Measurements from ENCODE around the gene ATXN2. TPM values are rescaled to one million over a fixed set of nuclear protein-coding genes. Genes with fewer than 3 reads are reported as not detected.

ATXN2 gene
- total and polyA plus RNA-seq, 9 of the 15 experiments (the other 6 are each of a cell fraction or from before 2014, with no cell fraction given), result 16.8 to 67.8 (median 29.3) TPM

DNA sequence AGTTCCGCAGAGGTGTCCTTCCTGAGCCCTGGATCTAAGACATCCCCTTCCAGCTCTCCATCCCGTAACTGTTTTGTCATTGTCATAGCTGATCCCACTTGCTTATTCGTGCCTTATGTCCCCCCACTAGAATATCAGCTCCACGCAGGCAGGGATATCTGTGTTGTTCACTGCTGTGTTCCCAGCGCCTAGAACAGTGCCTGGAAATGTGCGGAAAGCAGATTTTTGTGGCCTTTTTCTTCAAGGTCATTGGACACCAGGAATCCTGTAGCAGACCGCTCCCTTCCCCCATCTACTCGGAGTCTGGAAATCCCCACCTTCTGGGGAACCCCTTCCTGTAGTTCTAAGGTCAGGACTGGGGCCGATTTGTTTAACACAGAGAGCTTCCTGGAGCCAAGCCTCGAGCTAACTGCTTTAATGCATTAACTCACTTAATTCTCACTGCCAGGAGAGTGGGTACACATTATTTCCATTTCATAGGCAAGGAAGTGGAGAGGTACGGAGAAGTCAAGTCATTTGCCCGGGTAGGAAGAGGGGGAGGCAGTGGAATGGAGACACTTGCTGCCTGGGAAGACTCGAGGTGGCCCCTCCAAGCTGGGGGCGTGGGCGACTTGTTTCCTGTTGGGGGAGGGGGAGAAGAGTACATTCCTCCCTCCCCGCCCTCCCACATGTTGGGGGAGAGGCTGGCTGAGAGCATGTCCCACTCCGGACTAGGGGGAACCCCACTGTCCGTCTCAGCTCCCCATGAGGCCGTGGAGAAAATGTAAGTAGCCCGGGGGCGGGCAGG lies 194.6 kb downstream of the ATXN2 start (continued):
- TF ChIP-seq, protein P1, sequence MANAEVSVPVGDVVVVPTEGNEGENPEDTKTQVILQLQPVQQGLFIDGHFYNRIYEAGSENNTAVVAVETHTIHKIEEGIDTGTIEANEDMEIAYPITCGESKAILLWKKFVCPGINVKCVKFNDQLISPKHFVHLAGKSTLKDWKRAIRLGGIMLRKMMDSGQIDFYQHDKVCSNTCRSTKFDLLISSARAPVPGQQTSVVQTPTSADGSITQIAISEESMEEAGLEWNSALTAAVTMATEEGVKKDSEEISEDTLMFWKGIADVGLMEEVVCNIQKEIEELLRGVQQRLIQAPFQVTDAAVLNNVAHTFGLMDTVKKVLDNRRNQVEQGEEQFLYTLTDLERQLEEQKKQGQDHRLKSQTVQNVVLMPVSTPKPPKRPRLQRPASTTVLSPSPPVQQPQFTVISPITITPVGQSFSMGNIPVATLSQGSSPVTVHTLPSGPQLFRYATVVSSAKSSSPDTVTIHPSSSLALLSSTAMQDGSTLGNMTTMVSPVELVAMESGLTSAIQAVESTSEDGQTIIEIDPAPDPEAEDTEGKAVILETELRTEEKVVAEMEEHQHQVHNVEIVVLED (CRISPR knock-in tag; IDR thresholded peaks at IDR 0.05), result no peak
- TF ChIP-seq, protein P2, sequence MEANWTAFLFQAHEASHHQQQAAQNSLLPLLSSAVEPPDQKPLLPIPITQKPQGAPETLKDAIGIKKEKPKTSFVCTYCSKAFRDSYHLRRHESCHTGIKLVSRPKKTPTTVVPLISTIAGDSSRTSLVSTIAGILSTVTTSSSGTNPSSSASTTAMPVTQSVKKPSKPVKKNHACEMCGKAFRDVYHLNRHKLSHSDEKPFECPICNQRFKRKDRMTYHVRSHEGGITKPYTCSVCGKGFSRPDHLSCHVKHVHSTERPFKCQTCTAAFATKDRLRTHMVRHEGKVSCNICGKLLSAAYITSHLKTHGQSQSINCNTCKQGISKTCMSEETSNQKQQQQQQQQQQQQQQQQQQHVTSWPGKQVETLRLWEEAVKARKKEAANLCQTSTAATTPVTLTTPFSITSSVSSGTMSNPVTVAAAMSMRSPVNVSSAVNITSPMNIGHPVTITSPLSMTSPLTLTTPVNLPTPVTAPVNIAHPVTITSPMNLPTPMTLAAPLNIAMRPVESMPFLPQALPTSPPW (CRISPR knock-in tag; IDR thresholded peaks at IDR 0.05), result peak; percentile 86
- TF ChIP-seq ZKSCAN1 (IDR thresholded peaks at IDR 0.05; ENCODE audit: low read depth, low read length), result no peak
- no peak for TF ChIP-seq PPARD (CRISPR knock-in tag; IDR thresholded peaks at IDR 0.05)
- TF ChIP-seq RBM39 (optimal IDR thresholded peaks at IDR 0.05; ENCODE audit: low read depth, low read length), result peak; percentile 27
- TF ChIP-seq, protein P3, sequence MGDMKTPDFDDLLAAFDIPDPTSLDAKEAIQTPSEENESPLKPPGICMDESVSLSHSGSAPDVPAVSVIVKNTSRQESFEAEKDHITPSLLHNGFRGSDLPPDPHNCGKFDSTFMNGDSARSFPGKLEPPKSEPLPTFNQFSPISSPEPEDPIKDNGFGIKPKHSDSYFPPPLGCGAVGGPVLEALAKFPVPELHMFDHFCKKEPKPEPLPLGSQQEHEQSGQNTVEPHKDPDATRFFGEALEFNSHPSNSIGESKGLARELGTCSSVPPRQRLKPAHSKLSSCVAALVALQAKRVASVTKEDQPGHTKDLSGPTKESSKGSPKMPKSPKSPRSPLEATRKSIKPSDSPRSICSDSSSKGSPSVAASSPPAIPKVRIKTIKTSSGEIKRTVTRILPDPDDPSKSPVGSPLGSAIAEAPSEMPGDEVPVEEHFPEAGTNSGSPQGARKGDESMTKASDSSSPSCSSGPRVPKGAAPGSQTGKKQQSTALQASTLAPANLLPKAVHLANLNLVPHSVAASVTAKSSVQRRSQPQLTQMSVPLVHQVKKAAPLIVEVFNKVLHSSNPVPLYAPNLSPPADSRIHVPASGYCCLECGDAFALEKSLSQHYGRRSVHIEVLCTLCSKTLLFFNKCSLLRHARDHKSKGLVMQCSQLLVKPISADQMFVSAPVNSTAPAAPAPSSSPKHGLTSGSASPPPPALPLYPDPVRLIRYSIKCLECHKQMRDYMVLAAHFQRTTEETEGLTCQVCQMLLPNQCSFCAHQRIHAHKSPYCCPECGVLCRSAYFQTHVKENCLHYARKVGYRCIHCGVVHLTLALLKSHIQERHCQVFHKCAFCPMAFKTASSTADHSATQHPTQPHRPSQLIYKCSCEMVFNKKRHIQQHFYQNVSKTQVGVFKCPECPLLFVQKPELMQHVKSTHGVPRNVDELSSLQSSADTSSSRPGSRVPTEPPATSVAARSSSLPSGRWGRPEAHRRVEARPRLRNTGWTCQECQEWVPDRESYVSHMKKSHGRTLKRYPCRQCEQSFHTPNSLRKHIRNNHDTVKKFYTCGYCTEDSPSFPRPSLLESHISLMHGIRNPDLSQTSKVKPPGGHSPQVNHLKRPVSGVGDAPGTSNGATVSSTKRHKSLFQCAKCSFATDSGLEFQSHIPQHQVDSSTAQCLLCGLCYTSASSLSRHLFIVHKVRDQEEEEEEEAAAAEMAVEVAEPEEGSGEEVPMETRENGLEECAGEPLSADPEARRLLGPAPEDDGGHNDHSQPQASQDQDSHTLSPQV (IDR thresholded peaks at IDR 0.05), result peak; percentile 70
- TF ChIP-seq, protein P4, sequence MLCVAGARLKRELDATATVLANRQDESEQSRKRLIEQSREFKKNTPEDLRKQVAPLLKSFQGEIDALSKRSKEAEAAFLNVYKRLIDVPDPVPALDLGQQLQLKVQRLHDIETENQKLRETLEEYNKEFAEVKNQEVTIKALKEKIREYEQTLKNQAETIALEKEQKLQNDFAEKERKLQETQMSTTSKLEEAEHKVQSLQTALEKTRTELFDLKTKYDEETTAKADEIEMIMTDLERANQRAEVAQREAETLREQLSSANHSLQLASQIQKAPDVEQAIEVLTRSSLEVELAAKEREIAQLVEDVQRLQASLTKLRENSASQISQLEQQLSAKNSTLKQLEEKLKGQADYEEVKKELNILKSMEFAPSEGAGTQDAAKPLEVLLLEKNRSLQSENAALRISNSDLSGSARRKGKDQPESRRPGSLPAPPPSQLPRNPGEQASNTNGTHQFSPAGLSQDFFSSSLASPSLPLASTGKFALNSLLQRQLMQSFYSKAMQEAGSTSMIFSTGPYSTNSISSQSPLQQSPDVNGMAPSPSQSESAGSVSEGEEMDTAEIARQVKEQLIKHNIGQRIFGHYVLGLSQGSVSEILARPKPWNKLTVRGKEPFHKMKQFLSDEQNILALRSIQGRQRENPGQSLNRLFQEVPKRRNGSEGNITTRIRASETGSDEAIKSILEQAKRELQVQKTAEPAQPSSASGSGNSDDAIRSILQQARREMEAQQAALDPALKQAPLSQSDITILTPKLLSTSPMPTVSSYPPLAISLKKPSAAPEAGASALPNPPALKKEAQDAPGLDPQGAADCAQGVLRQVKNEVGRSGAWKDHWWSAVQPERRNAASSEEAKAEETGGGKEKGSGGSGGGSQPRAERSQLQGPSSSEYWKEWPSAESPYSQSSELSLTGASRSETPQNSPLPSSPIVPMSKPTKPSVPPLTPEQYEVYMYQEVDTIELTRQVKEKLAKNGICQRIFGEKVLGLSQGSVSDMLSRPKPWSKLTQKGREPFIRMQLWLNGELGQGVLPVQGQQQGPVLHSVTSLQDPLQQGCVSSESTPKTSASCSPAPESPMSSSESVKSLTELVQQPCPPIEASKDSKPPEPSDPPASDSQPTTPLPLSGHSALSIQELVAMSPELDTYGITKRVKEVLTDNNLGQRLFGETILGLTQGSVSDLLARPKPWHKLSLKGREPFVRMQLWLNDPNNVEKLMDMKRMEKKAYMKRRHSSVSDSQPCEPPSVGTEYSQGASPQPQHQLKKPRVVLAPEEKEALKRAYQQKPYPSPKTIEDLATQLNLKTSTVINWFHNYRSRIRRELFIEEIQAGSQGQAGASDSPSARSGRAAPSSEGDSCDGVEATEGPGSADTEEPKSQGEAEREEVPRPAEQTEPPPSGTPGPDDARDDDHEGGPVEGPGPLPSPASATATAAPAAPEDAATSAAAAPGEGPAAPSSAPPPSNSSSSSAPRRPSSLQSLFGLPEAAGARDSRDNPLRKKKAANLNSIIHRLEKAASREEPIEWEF (CRISPR knock-in tag; IDR thresholded peaks at IDR 0.05), result no peak
- TF ChIP-seq ILF3 (IDR thresholded peaks at IDR 0.05; ENCODE audit: borderline replicate concordance), result no peak
- TF ChIP-seq, protein P5, sequence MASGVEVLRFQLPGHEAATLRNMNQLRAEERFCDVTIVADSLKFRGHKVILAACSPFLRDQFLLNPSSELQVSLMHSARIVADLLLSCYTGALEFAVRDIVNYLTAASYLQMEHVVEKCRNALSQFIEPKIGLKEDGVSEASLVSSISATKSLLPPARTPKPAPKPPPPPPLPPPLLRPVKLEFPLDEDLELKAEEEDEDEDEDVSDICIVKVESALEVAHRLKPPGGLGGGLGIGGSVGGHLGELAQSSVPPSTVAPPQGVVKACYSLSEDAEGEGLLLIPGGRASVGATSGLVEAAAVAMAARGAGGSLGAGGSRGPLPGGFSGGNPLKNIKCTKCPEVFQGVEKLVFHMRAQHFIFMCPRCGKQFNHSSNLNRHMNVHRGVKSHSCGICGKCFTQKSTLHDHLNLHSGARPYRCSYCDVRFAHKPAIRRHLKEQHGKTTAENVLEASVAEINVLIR (CRISPR knock-in tag; IDR thresholded peaks at IDR 0.05), result 0 out of 2 replicates have a peak, but pooled peaks have one; percentile 37
- TF ChIP-seq, protein P6, sequence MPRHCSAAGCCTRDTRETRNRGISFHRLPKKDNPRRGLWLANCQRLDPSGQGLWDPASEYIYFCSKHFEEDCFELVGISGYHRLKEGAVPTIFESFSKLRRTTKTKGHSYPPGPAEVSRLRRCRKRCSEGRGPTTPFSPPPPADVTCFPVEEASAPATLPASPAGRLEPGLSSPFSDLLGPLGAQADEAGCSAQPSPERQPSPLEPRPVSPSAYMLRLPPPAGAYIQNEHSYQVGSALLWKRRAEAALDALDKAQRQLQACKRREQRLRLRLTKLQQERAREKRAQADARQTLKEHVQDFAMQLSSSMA (CRISPR knock-in tag; IDR thresholded peaks at IDR 0.05), result no peak

Data from K562 (cell line).